Measurements from ENCODE around the gene PPIL4.

- TF ChIP-seq, protein P1, sequence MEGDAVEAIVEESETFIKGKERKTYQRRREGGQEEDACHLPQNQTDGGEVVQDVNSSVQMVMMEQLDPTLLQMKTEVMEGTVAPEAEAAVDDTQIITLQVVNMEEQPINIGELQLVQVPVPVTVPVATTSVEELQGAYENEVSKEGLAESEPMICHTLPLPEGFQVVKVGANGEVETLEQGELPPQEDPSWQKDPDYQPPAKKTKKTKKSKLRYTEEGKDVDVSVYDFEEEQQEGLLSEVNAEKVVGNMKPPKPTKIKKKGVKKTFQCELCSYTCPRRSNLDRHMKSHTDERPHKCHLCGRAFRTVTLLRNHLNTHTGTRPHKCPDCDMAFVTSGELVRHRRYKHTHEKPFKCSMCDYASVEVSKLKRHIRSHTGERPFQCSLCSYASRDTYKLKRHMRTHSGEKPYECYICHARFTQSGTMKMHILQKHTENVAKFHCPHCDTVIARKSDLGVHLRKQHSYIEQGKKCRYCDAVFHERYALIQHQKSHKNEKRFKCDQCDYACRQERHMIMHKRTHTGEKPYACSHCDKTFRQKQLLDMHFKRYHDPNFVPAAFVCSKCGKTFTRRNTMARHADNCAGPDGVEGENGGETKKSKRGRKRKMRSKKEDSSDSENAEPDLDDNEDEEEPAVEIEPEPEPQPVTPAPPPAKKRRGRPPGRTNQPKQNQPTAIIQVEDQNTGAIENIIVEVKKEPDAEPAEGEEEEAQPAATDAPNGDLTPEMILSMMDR (IDR thresholded peaks at IDR 0.05) = no peak
- TF ChIP-seq POLR2A (IDR thresholded peaks at IDR 0.05) = no peak
- no peak for TF ChIP-seq POLR2AphosphoS5 (IDR thresholded peaks at IDR 0.05)
These were observed 77.7 kb downstream of the PPIL4 start for GRCh38 chr6:149468179-149468578.

All from transverse colon (tissue), 4 donors.